ENCODE data around the gene TTLL3. TPM values are rescaled to one million over a fixed set of nuclear protein-coding genes. Genes with fewer than 3 reads are reported as not detected.

TTLL3 gene
- total RNA-seq, 1 donor from 2014 or later = 53.6 TPM

DNA sequence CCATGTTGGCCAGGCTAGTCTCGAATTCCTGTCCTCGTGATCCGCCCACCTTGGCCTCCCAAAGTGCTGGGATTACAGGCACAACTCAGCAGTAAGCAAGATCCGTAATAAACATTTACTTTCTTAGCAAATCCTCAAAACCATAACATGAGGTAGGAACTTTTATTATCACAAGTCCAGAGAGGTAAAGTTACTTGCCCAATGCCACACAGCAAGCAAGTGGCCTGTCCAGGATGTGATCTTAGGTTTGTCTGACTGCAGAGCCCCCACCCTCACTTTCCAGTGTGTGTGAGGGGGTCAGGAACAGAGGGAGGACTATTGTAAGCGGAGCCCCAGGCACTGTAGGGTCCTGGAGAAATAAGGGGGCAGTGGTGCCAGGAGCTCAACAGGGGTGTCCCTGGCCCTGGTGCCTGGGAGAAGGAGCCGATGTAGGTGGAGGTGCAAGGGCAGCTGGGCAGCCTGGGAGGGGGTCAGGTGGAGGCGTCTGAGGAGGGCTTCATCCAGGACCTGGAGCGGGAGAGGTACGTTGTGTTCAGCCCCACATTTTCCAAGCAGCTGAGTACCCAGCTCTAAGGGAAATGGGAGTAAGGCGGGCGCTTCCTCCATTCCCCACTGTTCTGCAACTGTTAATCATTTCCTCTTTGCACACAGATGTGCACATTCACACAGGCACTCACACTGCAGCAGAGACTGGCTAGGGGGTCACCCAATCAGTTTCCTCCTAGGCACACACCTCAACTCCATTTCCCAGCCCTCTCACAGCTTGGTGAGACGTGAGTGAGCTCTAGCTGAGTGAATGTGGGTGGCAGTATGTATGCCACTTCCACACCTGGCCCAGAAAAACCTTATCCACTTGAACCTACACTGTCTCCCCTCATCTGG, 27.9 kb downstream of the TTLL3 start:
- DNase-seq (ENCODE audit: extremely low spot score, unreplicated experiment) = no peak
- no peak overlapping the region for H3K27ac Mint-ChIP-seq (ENCODE audit: unreplicated experiment)
- no peak for TF ChIP-seq CTCF (IDR thresholded peaks at IDR 0.05)
- no peak overlapping the region for H3K4me3 Mint-ChIP-seq (ENCODE audit: unreplicated experiment)
- H3K36me3 Mint-ChIP-seq (ENCODE audit: unreplicated experiment) = peaks cover 20% of the 10 kb centered on the region
- H3K27me3 Mint-ChIP-seq (ENCODE audit: unreplicated experiment) = no peaks in the 10 kb centered on the region
- H3K4me1 Mint-ChIP-seq (ENCODE audit: unreplicated experiment) = peaks cover 7% of the 10 kb centered on the region
- no peaks in the 10 kb centered on the region for H3K9me3 Mint-ChIP-seq (ENCODE audit: unreplicated experiment)

- H3K27me3 Mint-ChIP-seq (ENCODE audit: unreplicated experiment) = no peaks in the 10 kb centered on the region
- H3K9me3 Mint-ChIP-seq (ENCODE audit: unreplicated experiment) = no peaks in the 10 kb centered on the region
- no peak for TF ChIP-seq CTCF (IDR thresholded peaks at IDR 0.05)
- no peak overlapping the region for H3K4me3 Mint-ChIP-seq (ENCODE audit: unreplicated experiment)
- peaks cover 20% of the 10 kb centered on the region for H3K36me3 Mint-ChIP-seq (ENCODE audit: unreplicated experiment)
- no peak overlapping the region for H3K27ac Mint-ChIP-seq (ENCODE audit: unreplicated experiment)
- no peak for DNase-seq (ENCODE audit: extremely low spot score, unreplicated experiment)
- H3K4me1 Mint-ChIP-seq (ENCODE audit: unreplicated experiment) = peaks cover 10% of the 10 kb centered on the region
Observed at GRCh38 chr3:9838856-9839255, 28.8 kb downstream of the TTLL3 start.

DNA sequence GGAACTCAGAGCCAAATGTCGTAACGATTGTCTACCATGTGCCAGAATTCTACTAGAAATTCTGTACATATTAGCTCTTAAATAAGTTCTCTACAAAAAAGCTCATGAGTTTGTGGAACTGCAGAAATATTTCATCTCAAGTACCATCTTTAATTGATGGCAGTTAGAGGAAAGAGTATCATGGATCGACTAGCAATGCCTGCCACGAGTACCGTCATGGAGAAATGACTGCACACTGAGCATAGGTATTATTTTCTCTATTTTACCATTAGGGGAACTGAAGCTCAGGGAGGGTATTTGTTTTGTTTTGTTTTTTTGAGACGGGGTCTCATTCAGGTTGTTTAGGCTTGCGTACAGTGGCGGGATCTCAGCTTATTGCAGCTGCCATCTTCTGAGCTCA, 31.0 kb downstream of the TTLL3 start:
- Mint-ChIP-seq H3K27ac (ENCODE audit: unreplicated experiment) (no peak overlapping the region), H3K4me1 (ENCODE audit: unreplicated experiment) (peaks cover 17% of the 10 kb centered on the region), H3K27me3 (ENCODE audit: unreplicated experiment) (no peaks in the 10 kb centered on the region), H3K36me3 (ENCODE audit: unreplicated experiment) (peaks cover 14% of the 10 kb centered on the region), H3K4me3 (ENCODE audit: unreplicated experiment) (no peak overlapping the region), H3K9me3 (ENCODE audit: unreplicated experiment) (no peaks in the 10 kb centered on the region)
- no peak for DNase-seq (ENCODE audit: extremely low spot score, unreplicated experiment)
- no peak for TF ChIP-seq CTCF (IDR thresholded peaks at IDR 0.05)

GRCh38 chr3:9843715-9844438, 33.8 kb downstream of the TTLL3 start, which contains the start of gene RPUSD3:
RPUSD3 (minus strand) TSS chr3:9844008; CDS start chr3:9843990, 18 bp downstream.
- Mint-ChIP-seq H3K27me3 (ENCODE audit: unreplicated experiment) (no peaks in the 10 kb centered on the region), H3K9me3 (ENCODE audit: unreplicated experiment) (no peaks in the 10 kb centered on the region), H3K36me3 (ENCODE audit: unreplicated experiment) (peaks cover 14% of the 10 kb centered on the region), H3K27ac (ENCODE audit: unreplicated experiment) (peak within 1 kb of the TSS; percentile 91), H3K4me3 (ENCODE audit: unreplicated experiment) (peak within 1 kb of the TSS; percentile 99), H3K4me1 (ENCODE audit: unreplicated experiment) (peaks cover 17% of the 10 kb centered on the region)
- no peak for TF ChIP-seq CTCF (IDR thresholded peaks at IDR 0.05)
- peak; percentile 99 for DNase-seq (ENCODE audit: extremely low spot score, unreplicated experiment)

DNA sequence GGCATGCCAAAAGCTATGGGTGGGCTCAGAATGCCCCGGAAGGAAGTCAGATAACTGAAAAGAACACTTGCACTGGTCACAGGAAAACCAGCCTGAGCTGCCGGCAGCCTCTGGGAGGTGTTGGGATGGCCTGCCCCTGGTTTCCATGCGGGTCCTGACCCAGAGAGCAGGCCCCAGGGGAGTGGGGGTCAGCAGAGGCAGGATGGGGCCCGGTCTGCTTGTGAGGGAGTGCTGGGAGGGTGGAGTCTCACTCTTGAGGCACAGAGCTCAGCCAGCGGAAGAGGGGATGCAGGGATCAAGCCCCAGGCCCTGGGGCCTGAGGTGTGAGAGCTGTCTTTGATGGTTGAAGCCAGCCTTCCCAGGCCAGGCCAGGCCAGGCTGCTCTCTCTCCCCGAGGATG, 36.2 kb downstream of the TTLL3 start:
- Mint-ChIP-seq H3K9me3 (ENCODE audit: unreplicated experiment) (no peaks in the 10 kb centered on the region), H3K27ac (ENCODE audit: unreplicated experiment) (no peak overlapping the region), H3K4me3 (ENCODE audit: unreplicated experiment) (no peak overlapping the region)

More for the DNA sequence above, 36.2 kb downstream of the TTLL3 start:
- H3K36me3 Mint-ChIP-seq (ENCODE audit: unreplicated experiment) = peaks cover 6% of the 10 kb centered on the region
- TF ChIP-seq CTCF (IDR thresholded peaks at IDR 0.05) = no peak
- H3K27me3 Mint-ChIP-seq (ENCODE audit: unreplicated experiment) = peaks cover 4% of the 10 kb centered on the region
- peaks cover 17% of the 10 kb centered on the region for H3K4me1 Mint-ChIP-seq (ENCODE audit: unreplicated experiment)
- DNase-seq (ENCODE audit: extremely low spot score, unreplicated experiment) = no peak
